Mesendoderm (in vitro differentiated cells): ENCODE results near the gene ABCB8.

Experiments
- DNase-seq: peaks from one replicate; pipeline ENCODE4 v3.0.0; 2013
- H2AK5ac ChIP-seq: 2 replicates; pipeline ENCODE4 v1.6.1; 2013; ENCODE audit warnings: low read length, inconsistent platforms
- H2BK120ac ChIP-seq: 2 replicates; pipeline ENCODE4 v1.6.1; 2013; ENCODE audit warnings: low read depth, mild to moderate bottlenecking, low read length, moderate library complexity, mixed read lengths
- H2BK15ac ChIP-seq: replicated peaks from 2 replicates; pipeline ENCODE4 v1.6.1; 2013; ENCODE audit warnings: low read depth, mild to moderate bottlenecking, moderate library complexity
- H2BK5ac ChIP-seq: 2 replicates; pipeline ENCODE4 v1.6.1; 2013; ENCODE audit warnings: low read length, inconsistent platforms
- H3K18ac ChIP-seq: 2 replicates; pipeline ENCODE4 v1.6.1; 2013; ENCODE audit warnings: mild to moderate bottlenecking, low read length, mixed read lengths
- H3K23ac ChIP-seq: one replicate; pipeline ENCODE4 v1.6.1; 2013; ENCODE audit warnings: low read length
- H3K27ac ChIP-seq: 2 replicates; pipeline ENCODE4 v1.5.1; 2013; ENCODE audit warnings: low read depth, mild to moderate bottlenecking, inconsistent platforms, low read length, moderate library complexity
- H3K27me3 ChIP-seq: 2 replicates; pipeline ENCODE4 v1.6.1; 2013; ENCODE audit warnings: low read length, control low read depth, mild to moderate bottlenecking, inconsistent platforms; ENCODE audit not compliant: insufficient read depth, poor library complexity
- H3K36me3 ChIP-seq: 2 replicates; pipeline ENCODE4 v1.6.1; 2013; ENCODE audit warnings: low read length, inconsistent platforms; ENCODE audit not compliant: control insufficient read depth, insufficient read depth
- H3K4ac ChIP-seq: one replicate; pipeline ENCODE4 v1.6.1; 2013; ENCODE audit warnings: low read depth, mild to moderate bottlenecking, low read length, moderate library complexity
- H3K4me1 ChIP-seq: 2 replicates; pipeline ENCODE4 v1.6.1; 2013; ENCODE audit warnings: low read depth, low read length, inconsistent platforms; ENCODE audit not compliant: control insufficient read depth
- H3K4me2 ChIP-seq: 2 replicates; pipeline ENCODE4 v1.6.1; 2013; ENCODE audit warnings: low read length
- H3K4me3 ChIP-seq: 2 replicates; pipeline ENCODE4 v1.5.1; 2013; ENCODE audit warnings: mild to moderate bottlenecking, low read length
- H3K56ac ChIP-seq: one replicate; pipeline ENCODE4 v1.6.1; 2013; ENCODE audit warnings: low read length
- H3K79me1 ChIP-seq: 2 replicates; pipeline ENCODE4 v1.6.1; 2013; ENCODE audit warnings: low read length, inconsistent platforms
- H3K79me2 ChIP-seq: 2 replicates; pipeline ENCODE4 v1.6.1; 2013; ENCODE audit warnings: mild to moderate bottlenecking, low read length; ENCODE audit not compliant: control insufficient read depth, insufficient read depth
- H3K9ac ChIP-seq: 2 replicates; pipeline ENCODE4 v1.6.1; 2013; ENCODE audit warnings: low read length, inconsistent platforms
- H4K5ac ChIP-seq: one replicate; pipeline ENCODE4 v1.6.1; 2013; ENCODE audit warnings: low read length
- H4K8ac ChIP-seq: one replicate; pipeline ENCODE4 v1.6.1; 2013; ENCODE audit warnings: low read depth, mild to moderate bottlenecking, control low read depth, low read length, moderate library complexity
- WGBS: extraction: QIAGEN DNeasy Blood & Tissue Kit; methylation state at CpG from one replicate; pipeline ENCODE4 v1.1.7; 2013; ENCODE audit warnings: low lambda C conversion rate, missing lambda C conversion rate; ENCODE audit not compliant: insufficient coverage; ENCODE audit errors: extremely low coverage; 5-methylcytosine and 5-hydroxymethylcytosine counted together

ABCB8 gene

GRCh38 chr7:151016942-151017341 is 11.3 kb upstream of the ABCB8 start:
- H2AK5ac ChIP-seq = no peak overlapping the region
- no peak overlapping the region for H3K23ac ChIP-seq
- H3K4ac ChIP-seq = no peak overlapping the region
- no peak overlapping the region for H3K18ac ChIP-seq
- no peak overlapping the region for H4K5ac ChIP-seq
- no peaks in the 10 kb centered on the region for H3K79me1 ChIP-seq
- no peak overlapping the region for H3K9ac ChIP-seq
- no peaks in the 10 kb centered on the region for H3K4me1 ChIP-seq
- H2BK5ac ChIP-seq = no peak overlapping the region
- H3K36me3 ChIP-seq = no peaks in the 10 kb centered on the region
- H3K4me3 ChIP-seq = no peak overlapping the region
- H2BK15ac ChIP-seq = no peak overlapping the region
- H3K27me3 ChIP-seq = peaks cover 7% of the 10 kb centered on the region
- H4K8ac ChIP-seq = no peak overlapping the region
- no CpG with 5 or more reads among the region's 15 CpGs for WGBS
- no peaks in the 10 kb centered on the region for H3K79me2 ChIP-seq
- no peak overlapping the region for H3K4me2 ChIP-seq
- no peak overlapping the region for H2BK120ac ChIP-seq
- DNase-seq = no peak
- H3K56ac ChIP-seq = no peak overlapping the region
- no peak overlapping the region for H3K27ac ChIP-seq

GRCh38 chr7:151017370-151017952 is 10.8 kb upstream of the ABCB8 start:
- no peaks in the 10 kb centered on the region for H3K79me2 ChIP-seq
- no peak overlapping the region for H2BK15ac ChIP-seq
- H3K27me3 ChIP-seq = peaks cover 7% of the 10 kb centered on the region
- H3K18ac ChIP-seq = no peak overlapping the region
- no peak overlapping the region for H3K4me3 ChIP-seq
- no peaks in the 10 kb centered on the region for H3K79me1 ChIP-seq
- H3K9ac ChIP-seq = no peak overlapping the region
- no peak overlapping the region for H2BK120ac ChIP-seq
- no peak for DNase-seq
- H3K4ac ChIP-seq = no peak overlapping the region
- H3K36me3 ChIP-seq = no peaks in the 10 kb centered on the region
- no peaks in the 10 kb centered on the region for H3K4me1 ChIP-seq
- no peak overlapping the region for H4K8ac ChIP-seq
- H3K4me2 ChIP-seq = no peak overlapping the region
- no peak overlapping the region for H2AK5ac ChIP-seq
- H3K56ac ChIP-seq = no peak overlapping the region
- no peak overlapping the region for H3K27ac ChIP-seq
- no CpG with 5 or more reads among the region's 13 CpGs for WGBS
- H2BK5ac ChIP-seq = no peak overlapping the region
- no peak overlapping the region for H3K23ac ChIP-seq
- no peak overlapping the region for H4K5ac ChIP-seq

- no peak overlapping the region for H4K5ac ChIP-seq
- no peaks in the 10 kb centered on the region for H3K79me2 ChIP-seq
- no peak overlapping the region for H2BK5ac ChIP-seq
- H2BK120ac ChIP-seq = no peak overlapping the region
- no peak overlapping the region for H4K8ac ChIP-seq
- peak; percentile 87 for DNase-seq
- no peak overlapping the region for H3K4me3 ChIP-seq
- H2BK15ac ChIP-seq = no peak overlapping the region
- H3K4ac ChIP-seq = no peak overlapping the region
- H3K56ac ChIP-seq = peak overlapping the region; percentile 70
- H3K27me3 ChIP-seq = peaks cover 7% of the 10 kb centered on the region
- no peak overlapping the region for H3K18ac ChIP-seq
- H3K36me3 ChIP-seq = no peaks in the 10 kb centered on the region
- no peaks in the 10 kb centered on the region for H3K4me1 ChIP-seq
- peak overlapping the region; percentile 53 for H3K9ac ChIP-seq
- H3K27ac ChIP-seq = no peak overlapping the region
- H3K23ac ChIP-seq = no peak overlapping the region
- H3K4me2 ChIP-seq = peak overlapping the region; percentile 85
- WGBS = no CpG with 5 or more reads among the region's 34 CpGs
- no peak overlapping the region for H2AK5ac ChIP-seq
- H3K79me1 ChIP-seq = no peaks in the 10 kb centered on the region
Observed at GRCh38 chr7:151017953-151018420, 10.3 kb upstream of the ABCB8 start.

GRCh38 chr7:151018421-151019129 is 9.7 kb upstream of the ABCB8 start:
- peak; percentile 55 for DNase-seq
- no peak overlapping the region for H4K8ac ChIP-seq
- H3K4me1 ChIP-seq = no peaks in the 10 kb centered on the region
- no peaks in the 10 kb centered on the region for H3K36me3 ChIP-seq
- H3K4me3 ChIP-seq = no peak overlapping the region
- peak overlapping the region; percentile 66 for H3K23ac ChIP-seq
- H3K9ac ChIP-seq = peak overlapping the region; percentile 40
- no peak overlapping the region for H3K4ac ChIP-seq
- H4K5ac ChIP-seq = no peak overlapping the region
- H3K79me2 ChIP-seq = no peaks in the 10 kb centered on the region
- no CpG with 5 or more reads among the region's 82 CpGs for WGBS
- no peak overlapping the region for H2BK120ac ChIP-seq
- no peak overlapping the region for H3K27ac ChIP-seq
- H3K18ac ChIP-seq = no peak overlapping the region
- no peaks in the 10 kb centered on the region for H3K79me1 ChIP-seq
- H2BK15ac ChIP-seq = no peak overlapping the region
- no peak overlapping the region for H2BK5ac ChIP-seq
- peak overlapping the region; percentile 31 for H3K4me2 ChIP-seq
- H3K56ac ChIP-seq = peak overlapping the region; percentile 70
- no peak overlapping the region for H2AK5ac ChIP-seq
- H3K27me3 ChIP-seq = peaks cover 7% of the 10 kb centered on the region

GRCh38 chr7:151019130-151019447 is 9.2 kb upstream of the ABCB8 start:
- Histone ChIP-seq H3K23ac (no peak overlapping the region), H3K56ac (peak overlapping the region; percentile 64), H2BK15ac (no peak overlapping the region), H3K79me2 (no peaks in the 10 kb centered on the region), H3K4me3 (no peak overlapping the region), H4K8ac (no peak overlapping the region), H3K9ac (no peak overlapping the region), H3K4ac (no peak overlapping the region), H3K27me3 (peaks cover 7% of the 10 kb centered on the region), H2BK5ac (no peak overlapping the region), H3K79me1 (no peaks in the 10 kb centered on the region), H2BK120ac (no peak overlapping the region), H3K4me2 (no peak overlapping the region), H3K4me1 (no peaks in the 10 kb centered on the region), H2AK5ac (no peak overlapping the region), H3K36me3 (no peaks in the 10 kb centered on the region), H3K27ac (no peak overlapping the region), H4K5ac (no peak overlapping the region), H3K18ac (no peak overlapping the region)
- WGBS = no CpG with 5 or more reads among the region's 20 CpGs
- DNase-seq = no peak
